ENCODE results near the gene RESP18.
"Not testable (repeated sequence)": the region's sequence is repeated elsewhere in the genome, so short reads cannot be mapped to it uniquely, and the experiment has no call there.

RESP18 gene

DNA sequence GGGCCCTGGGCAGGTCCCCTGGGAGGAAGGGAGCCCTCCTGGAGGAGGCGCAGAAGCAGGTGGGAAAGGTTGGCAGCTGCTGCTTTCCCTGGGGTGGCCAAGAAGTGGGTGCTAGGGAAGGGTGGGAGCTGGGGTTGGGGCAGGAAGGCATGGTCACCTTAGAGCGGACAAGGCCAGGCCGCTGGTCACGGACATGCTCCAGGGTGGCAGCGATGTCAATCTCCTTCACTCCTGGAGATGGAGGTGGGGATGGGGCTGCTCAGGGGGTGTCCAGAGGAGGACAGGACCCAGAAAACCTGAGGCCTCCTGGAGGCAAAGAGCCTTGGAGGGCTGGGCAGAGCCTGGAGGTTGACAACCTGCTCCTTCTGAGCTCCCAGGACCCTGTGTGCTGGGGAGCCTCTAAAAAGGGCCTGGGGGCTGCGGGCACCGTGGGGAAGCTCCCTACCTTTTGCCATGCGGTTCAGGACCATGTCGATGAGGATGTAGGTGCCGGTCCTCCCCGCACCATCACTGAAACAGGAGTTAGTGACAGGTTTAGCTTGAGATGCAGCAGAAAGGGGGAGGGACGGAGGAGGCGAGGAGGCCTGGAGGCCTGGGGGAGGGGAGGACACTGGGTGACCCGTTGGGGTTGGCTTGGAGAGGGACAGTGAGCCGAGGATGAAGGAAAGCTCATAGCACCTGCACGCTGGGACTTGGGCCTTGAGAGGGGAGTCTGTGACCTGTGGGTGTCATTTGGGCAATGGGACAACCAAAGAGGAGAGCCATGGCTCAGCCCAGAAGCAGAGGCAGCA, 42.0 kb downstream of the RESP18 start:
- DNase-seq = no peak

- no peak for DNase-seq
Measured at GRCh38 chr2:219289537-219290361, 42.8 kb downstream of the RESP18 start.

- no peak for DNase-seq
Measured at GRCh38 chr2:219289195-219289536, 43.4 kb downstream of the RESP18 start.

- no peak for DNase-seq
Measured at GRCh38 chr2:219287580-219288265, 44.8 kb downstream of the RESP18 start.

DNA sequence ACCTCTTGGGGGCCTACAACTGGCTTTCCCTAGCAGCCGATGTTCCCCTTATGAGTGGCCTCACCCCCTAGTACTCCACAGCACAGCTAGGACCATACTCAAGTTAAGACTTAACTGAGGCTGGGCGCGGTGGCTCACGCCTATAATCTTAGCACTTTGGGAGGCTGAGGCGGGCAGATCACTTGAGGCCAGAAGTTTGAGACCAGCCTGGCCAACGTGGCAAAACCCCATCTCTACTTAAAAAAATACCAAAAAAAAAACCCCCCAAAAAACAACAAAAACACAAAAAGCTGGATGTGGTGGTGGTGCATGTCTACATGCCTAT, 45.5 kb downstream of the RESP18 start:
- DNase-seq = not testable (repeated sequence)

GRCh38 chr2:219286436-219287115, 46.0 kb downstream of the RESP18 start:
- DNase-seq = no peak

- DNase-seq = no peak
Measured at GRCh38 chr2:219285894-219286425, 46.6 kb downstream of the RESP18 start.

GRCh38 chr2:219285373-219285735, 47.2 kb downstream of the RESP18 start:
- no peak for DNase-seq

GRCh38 chr2:219284501-219285372, 47.8 kb downstream of the RESP18 start:
- DNase-seq = no peak

DNA sequence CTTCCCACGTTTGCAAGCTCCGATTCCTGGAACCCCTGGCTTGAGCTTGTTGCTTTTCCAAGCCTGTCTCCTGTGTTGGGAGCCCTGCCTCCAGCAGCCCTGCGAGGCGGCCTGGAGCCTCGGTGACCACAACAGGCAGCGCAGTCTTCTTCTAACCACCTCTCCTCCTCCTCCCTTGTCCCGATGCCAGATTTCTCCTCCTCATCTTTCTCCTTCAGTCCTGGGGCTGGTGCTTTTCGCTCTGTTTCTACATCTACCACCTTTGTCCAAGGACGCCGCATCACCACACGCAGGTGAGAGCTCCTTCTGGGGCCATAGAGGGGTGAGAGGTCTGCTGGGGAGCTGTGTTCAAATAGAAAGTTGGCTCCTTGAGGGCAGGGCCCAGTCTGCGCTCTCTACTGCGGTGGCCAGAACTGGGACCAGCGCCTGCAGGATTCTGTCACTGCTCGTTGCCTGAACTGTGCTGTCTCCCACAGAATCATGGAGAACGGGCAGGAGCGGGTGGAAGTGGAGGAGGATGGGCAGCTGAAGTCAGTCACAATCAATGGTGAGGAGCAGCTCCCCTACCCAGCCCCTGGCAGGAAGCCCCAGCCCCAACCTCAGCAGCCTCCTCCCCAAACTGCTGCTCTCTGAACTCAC, 49.5 kb downstream of the RESP18 start:
- DNase-seq = no peak

- no peak for DNase-seq
Measured at GRCh38 chr2:219282375-219282774, 50.2 kb downstream of the RESP18 start.

DNA sequence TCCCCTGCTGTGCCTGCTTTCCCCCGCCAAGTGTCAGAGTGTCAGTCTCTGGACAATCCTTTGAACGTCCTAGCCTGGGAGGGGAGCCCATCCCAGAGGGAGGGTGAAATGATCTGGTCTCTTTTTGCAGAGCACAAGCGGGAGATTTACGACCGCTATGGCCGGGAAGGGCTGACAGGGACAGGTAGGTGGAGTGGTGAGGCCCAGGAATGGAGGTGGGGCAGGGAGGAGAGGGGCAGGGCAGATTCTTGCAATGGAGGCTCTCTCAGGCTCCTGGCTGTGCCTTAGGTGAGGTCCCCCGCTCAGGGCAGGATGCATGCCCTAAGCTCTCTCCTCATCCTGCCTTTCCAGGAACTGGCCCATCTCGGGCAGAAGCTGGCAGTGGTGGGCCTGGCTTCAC, 51.0 kb downstream of the RESP18 start:
- DNase-seq = no peak

DNA sequence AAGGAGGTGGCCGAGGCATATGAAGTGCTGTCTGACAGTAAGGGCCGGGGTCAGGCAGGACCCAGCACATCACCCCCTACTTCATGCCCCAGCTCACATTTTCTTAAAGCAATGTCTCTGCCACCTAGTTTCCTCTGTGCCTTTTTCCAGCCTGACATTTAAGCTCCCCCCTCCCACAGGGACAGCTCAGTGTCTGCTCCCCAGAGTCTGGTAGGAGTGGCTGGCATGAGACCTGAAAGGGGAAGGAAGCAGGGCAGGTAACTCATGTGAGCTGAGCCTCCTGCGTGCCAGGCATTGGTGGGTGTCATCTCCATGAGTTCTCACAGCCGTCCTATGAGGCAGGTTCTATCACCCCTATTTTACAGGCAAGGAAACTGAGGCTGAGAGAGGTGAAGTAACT, 51.9 kb downstream of the RESP18 start:
- no peak for DNase-seq

GRCh38 chr2:219279916-219280516, 52.5 kb downstream of the RESP18 start:
- no peak for DNase-seq

- peak; percentile 97 to 98 for DNase-seq
Measured at GRCh38 chr2:219279151-219279915, 53.2 kb downstream of the RESP18 start, which contains the start of gene DNAJB2. DNAJB2 (plus strand) TSS chr2:219279366; CDS start chr2:219279834, 468 bp downstream.

DNA sequence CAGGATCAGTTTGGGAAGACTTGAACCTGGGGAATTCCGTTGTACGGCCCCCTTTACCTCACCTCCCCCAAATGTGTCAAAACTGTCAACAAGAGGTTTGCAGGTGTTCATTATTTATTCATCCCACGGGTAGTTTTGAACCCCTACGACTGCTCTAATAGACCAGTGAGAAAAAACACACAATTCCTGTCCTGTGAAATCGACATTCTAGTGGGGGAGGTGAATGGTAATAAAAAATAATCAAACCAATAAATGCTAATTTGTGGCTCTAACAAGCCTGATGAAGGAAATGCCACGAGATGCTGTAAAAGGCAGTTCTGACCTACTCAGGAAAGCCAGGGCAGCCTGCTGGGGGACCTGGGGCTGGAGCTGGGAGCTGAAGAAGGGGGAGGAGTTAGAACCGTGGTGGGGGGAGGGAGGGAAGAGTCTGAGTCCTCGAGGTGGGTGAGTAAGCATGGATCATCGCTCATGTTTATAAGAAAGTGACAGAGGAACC, 53.8 kb downstream of the RESP18 start:
- no peak for DNase-seq

DNA sequence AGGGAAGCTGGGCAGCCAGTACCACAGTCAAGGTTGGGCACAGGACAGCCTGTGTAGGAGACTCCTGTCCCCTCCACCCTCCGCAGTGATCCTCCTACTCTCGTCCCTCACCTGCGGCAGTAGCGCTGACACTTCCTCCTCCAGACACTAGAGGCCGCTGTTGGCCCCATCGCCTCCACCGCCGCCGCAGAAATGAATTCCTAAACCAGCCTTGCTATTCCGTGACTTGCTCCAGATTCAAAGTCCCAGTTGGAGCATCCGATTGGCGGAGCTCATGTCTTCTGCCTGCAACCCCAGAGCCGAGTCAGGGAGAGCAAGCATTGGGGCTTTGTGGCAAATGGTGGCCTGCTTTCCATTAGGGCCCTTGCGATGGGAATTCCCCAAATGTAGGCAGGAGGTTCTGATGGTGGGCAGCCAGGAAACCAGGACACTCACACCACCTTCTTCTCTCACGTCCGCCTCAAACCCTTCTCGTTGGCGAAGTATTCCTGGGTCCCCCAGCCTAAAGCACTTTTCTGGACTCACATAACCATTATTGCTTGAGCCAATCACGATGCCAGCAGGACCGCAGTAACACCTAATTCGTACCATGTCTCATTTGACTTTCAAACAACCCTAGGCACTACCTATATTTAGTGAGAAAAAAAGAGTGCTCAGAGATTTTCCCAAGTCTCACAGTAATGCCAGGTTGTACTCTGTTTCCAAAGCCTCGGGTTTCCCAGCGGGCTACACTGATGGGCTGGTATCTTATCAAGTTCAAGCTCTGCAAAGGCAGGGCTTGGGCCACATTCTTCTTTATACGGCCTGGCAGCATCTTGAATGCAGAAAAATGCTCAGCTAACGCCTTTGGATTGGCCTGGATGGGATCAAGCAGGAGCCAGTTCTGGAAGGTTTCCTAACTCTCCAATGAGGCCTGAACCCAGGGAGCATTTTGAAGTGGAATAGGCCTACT, 54.6 kb downstream of the RESP18 start:
- DNase-seq = peak; percentile 78

Measured in stimulated activated CD4-positive, alpha-beta T cell treated with anti-CD3 and anti-CD28 coated beads, Interleukin-2, amount 100 ng/mL, for 48 hours (primary cell).